ENCODE measurements around the gene INKA1. TPM values are rescaled to one million over a fixed set of nuclear protein-coding genes. Genes with fewer than 3 reads are reported as not detected.
A peak's percentile ranks its signal among the peaks of the same experiment; 100 is the strongest.
"Not testable (repeated sequence)": the region's sequence is repeated elsewhere in the genome, so short reads cannot be mapped to it uniquely, and the experiment has no call there.

The INKA1 gene
- polyA plus RNA-seq, 3 donors from 2014 or later: 1.2 TPM; not detected in 2

DNA sequence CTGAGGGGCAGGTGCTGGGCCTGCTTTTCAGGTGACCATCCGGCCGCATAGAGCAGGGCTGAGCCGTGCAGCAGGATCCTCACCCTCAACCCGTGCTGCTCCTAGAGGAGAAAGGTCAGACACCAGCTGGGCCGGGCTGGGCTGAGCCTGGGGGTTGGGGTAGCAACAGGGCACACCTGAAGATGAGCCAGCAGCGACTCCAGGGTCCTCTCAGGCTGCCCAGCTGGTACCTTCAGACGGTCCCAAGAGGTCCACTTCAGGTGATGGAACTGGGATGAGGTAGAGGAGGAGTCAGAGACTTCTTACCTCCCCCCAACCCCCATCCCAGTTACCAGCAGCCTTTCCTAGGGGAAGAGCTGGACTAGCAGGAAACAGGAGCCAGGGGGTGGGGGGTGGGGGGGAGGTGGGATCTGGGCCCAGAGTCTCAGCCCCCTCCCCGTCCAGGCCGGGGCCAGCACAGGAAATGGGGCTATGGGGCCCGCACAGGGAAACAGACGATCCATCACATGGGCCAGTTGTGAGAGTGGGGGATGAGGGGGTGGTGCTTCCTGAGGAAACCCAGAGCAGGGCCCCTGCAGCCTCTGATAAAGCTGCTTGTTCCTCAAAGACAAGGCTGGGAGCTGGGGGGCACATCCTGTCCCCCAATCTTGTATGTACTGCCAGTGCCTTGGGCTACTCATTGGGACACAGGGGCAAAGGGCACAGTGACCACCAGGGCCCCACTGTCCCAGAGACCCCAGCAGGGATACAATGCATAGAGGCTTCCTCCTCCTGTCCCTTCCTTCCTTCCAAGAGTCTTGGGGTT, 3.0 kb downstream of the INKA1 start:
- H3K4me1 Mint-ChIP-seq: peaks cover 20 to 21% of the 10 kb centered on the region in 2 donors
- DNase-seq: no peak
- peaks cover 0 to 20% (median 0%) of the 10 kb centered on the region in 3 donors for H3K36me3 Mint-ChIP-seq
- H3K27me3 Mint-ChIP-seq (ENCODE audit: low read depth in 3 of 3): peaks cover 5 to 9% (median 9%) of the 10 kb centered on the region in 3 donors
- H3K4me3 Mint-ChIP-seq: no peak overlapping the region
- H3K9me3 Mint-ChIP-seq: peaks cover 0 to 2% (median 0%) of the 10 kb centered on the region in 6 donors
- H3K27ac Mint-ChIP-seq: no peak overlapping the region

DNA sequence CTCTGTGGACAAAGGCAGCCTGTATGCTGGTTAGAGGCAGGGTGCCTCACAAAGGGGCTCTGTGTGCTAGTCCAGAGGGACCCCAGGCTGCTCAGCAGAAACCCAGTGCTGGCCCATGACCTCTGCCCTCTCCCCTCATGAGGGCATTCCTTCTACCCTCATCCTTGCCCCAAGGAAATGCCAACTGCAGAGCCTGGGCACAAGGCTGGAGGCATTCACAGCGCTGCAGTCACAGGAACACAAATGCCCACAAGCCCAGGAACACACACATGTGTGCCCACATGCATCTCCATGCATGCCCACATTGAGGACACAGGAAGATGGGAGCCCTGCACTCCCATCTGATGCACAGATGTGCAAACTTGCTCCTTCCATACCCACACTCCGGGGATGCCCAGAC, 3.8 kb downstream of the INKA1 start:
- Mint-ChIP-seq H3K27ac (no peak overlapping the region), H3K4me3 (no peak overlapping the region), H3K27me3 (ENCODE audit: low read depth in 3 of 3) (peaks cover 3 to 7% (median 5%) of the 10 kb centered on the region in 3 donors), H3K36me3 (peaks cover 0 to 26% (median 0%) of the 10 kb centered on the region in 3 donors), H3K9me3 (peaks cover 0 to 2% (median 0%) of the 10 kb centered on the region in 6 donors), H3K4me1 (peaks cover 20 to 26% of the 10 kb centered on the region in 2 donors)
- DNase-seq: no peak

DNA sequence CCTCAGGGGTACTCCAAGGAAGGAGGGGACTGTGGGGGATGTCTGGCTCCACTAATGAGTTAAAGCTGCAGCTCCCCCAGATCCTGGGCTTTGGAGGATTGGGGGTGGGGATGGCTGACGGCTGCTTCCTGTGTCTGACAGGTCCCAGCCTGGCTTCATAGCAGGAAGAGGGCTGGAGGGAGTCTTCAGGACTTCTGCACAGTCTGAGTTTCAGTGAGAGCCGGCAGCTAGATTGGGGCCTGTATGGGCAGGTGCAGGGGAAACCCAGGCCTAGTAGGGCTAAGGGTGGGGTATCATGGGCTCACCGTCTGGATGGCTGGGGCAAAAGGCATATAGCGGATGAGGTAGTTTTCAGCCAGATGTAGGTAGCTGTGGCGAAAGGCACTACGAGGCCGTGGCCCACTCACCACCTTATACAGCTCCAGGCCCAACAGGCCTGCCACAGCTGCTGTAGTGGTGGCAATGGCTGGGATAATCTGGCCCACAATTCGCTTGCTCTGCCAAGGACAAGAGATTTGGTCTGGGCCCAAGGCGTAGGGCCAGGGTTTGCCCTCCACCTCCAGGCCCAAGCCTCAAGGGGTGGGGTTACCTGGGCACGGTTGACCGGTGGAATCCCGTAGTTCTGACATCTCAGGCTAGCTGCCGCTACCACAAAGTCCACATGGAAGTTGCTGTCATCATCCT, 4.5 kb downstream of the INKA1 start:
- Mint-ChIP-seq H3K27ac (peak overlapping the region in 1 of 6 donors; percentile 8), H3K4me3 (no peak overlapping the region), H3K36me3 (peaks cover 0 to 26% (median 0%) of the 10 kb centered on the region in 3 donors), H3K9me3 (no peaks in the 10 kb centered on the region), H3K4me1 (peaks cover 22 to 29% of the 10 kb centered on the region in 2 donors), H3K27me3 (ENCODE audit: low read depth in 3 of 3) (peaks cover 3 to 4% (median 3%) of the 10 kb centered on the region in 3 donors)
- no peak for DNase-seq

DNA sequence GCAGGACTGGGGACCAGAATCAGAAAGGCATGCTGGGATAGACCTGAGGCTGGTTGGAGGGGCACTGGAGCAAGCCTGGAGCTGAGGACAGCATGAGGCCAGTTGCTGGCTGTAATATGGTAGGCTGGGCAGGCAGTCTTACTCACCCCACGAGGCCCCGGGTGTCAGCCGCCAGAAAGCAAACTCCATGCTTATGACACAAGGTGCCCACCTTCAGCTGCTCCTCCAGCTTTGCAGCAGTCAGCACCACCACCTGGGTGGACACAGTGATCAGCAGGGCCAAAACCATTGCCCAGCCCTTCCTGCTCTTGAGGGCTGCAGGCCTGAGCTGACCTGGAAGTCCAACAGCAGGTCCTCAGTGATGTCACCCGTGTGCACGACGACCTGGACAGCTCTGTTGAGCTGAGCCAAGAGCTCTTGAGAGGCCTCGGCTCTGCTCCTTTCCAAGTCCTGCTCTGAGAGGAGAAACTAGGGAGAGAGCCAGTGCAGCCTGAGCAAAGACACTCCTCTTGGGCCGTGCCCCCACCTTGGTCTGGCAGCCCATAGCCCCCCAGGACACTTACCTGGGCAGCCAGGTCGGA, 9.9 kb downstream of the INKA1 start:
- H3K27me3 Mint-ChIP-seq (ENCODE audit: low read depth in 3 of 3): peaks cover 0 to 1% (median 0%) of the 10 kb centered on the region in 3 donors
- no peak for DNase-seq
- peaks cover 31 to 32% of the 10 kb centered on the region in 2 donors for H3K4me1 Mint-ChIP-seq
- peaks cover 0 to 28% (median 0%) of the 10 kb centered on the region in 3 donors for H3K36me3 Mint-ChIP-seq
- H3K27ac Mint-ChIP-seq: peak overlapping the region; percentile 94 to 98 (median 96)
- H3K9me3 Mint-ChIP-seq: no peaks in the 10 kb centered on the region
- peak overlapping the region; percentile 96 to 99 (median 98) for H3K4me3 Mint-ChIP-seq

DNA sequence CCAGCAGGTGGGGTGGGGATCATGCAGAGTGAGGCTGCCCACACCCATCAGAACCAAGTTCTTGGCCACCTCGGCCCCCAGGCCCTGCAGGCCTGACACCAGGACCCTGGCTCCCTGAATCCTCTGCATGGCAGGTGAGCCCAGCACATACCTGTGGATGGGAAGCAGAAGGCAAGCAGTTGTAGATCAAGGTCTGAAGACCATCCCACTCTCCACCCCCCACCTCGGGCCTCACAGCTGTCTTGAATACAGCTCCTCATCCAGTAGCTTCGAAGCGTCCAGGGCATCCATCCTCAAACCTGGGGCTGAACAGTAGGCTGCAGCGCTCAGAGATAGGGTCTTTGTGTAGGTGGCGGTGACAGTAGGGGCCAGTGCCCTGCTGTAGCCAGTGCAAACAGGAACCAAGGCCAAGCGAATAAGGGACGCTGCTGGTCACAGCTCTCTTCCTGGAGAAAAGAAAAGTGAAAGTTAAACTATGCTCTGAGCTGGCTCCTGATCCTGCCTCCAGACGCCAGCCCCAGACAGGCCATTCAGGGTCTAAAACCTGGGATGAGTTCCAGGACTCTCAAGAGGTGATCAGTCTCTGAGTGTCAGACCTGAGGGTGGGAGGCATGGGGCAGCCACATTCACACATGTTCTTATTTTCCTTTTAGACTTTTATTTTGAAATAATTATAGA, 10.6 kb downstream of the INKA1 start, which contains the start of gene UBA7:
Gene UBA7 (minus strand): TSS at position 457 of the 678 bp plus-strand sequence. CDS start 166 bp downstream, at position 291.
- DNase-seq: peak; percentile 55 to 63 (median 59)
- Mint-ChIP-seq H3K27me3 (ENCODE audit: low read depth in 3 of 3) (peaks cover 0 to 1% (median 0%) of the 10 kb centered on the region in 3 donors), H3K36me3 (peaks cover 0 to 26% (median 0%) of the 10 kb centered on the region in 3 donors), H3K9me3 (no peaks in the 10 kb centered on the region), H3K27ac (peak within 1 kb of the TSS; percentile 94 to 98 (median 96)), H3K4me3 (peak within 1 kb of the TSS; percentile 96 to 99 (median 98)), H3K4me1 (peaks cover 31 to 32% of the 10 kb centered on the region in 2 donors)

DNA sequence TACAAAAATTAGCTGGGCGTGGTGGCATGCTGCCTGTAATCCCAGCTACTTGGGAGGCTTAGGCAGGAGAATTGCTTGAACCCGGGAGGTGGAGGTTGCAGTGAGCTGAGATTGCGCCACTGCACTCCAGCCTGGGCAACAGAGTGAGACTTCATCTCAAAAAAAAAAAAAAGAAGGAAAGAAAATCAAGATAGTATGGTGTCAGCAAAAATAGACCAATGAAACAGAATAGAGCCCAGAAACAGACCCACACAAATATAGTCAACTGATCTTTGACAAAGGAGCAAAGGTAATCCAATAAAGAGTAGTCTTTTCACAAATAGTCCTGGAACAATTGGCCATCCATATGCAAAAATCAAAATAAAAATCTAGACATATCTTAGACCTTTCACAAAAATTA, 20.1 kb downstream of the INKA1 start:
- H3K9me3 Mint-ChIP-seq; H3K27me3 Mint-ChIP-seq (ENCODE audit: low read depth in 3 of 3); DNase-seq; H3K36me3 Mint-ChIP-seq; H3K27ac Mint-ChIP-seq; H3K4me1 Mint-ChIP-seq; H3K4me3 Mint-ChIP-seq: not testable (repeated sequence)

DNA sequence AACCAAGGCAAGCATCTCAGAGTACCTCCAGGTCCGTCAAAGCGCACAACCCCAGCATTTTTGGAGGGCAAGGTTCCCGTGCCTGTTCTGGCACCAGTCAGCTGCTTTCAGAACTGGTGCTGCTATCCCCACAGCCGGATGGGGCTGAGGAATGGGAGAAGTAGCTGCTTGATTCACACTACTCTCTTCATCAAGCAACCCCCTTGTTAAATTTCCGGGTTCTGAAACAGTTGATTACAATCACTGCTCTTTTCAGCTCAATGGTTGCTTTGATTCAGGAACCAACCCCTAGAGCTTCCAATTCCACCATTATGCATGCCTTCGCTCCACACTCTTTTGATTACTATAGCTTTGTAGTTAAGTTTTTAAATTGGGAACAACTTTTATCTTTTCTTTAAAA, 23.0 kb downstream of the INKA1 start:
- Mint-ChIP-seq H3K4me1 (no peaks in the 10 kb centered on the region), H3K4me3 (no peak overlapping the region), H3K27me3 (ENCODE audit: low read depth in 3 of 3) (no peaks in the 10 kb centered on the region), H3K36me3 (no peaks in the 10 kb centered on the region), H3K27ac (no peak overlapping the region), H3K9me3 (no peaks in the 10 kb centered on the region)
- no peak for DNase-seq

DNA sequence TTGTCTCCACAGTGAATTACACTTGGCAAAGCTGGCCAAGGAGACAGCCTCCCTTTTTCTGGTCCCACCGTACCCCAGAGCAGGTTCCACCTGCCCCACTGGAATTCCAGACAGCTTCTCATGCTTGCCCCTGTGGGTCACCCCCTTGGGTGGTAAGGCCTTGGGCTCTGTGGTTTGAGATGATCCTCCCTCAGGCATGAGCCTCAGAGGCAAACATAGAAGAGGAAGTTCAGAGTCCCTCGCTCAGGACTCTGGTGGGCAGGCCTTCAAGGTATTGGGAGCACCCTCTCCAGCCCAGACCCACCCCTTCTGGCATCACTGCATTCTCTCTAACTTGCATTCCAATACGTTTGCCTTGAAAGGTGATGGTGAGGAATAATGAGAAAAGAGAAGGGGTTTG, 28.3 kb downstream of the INKA1 start:
- no peaks in the 10 kb centered on the region for H3K36me3 Mint-ChIP-seq
- H3K9me3 Mint-ChIP-seq: no peaks in the 10 kb centered on the region
- no peaks in the 10 kb centered on the region for H3K4me1 Mint-ChIP-seq
- peaks cover 0 to 1% (median 0%) of the 10 kb centered on the region in 3 donors for H3K27me3 Mint-ChIP-seq (ENCODE audit: low read depth in 3 of 3)
- no peak overlapping the region for H3K27ac Mint-ChIP-seq
- H3K4me3 Mint-ChIP-seq: no peak overlapping the region
- DNase-seq: no peak

DNA sequence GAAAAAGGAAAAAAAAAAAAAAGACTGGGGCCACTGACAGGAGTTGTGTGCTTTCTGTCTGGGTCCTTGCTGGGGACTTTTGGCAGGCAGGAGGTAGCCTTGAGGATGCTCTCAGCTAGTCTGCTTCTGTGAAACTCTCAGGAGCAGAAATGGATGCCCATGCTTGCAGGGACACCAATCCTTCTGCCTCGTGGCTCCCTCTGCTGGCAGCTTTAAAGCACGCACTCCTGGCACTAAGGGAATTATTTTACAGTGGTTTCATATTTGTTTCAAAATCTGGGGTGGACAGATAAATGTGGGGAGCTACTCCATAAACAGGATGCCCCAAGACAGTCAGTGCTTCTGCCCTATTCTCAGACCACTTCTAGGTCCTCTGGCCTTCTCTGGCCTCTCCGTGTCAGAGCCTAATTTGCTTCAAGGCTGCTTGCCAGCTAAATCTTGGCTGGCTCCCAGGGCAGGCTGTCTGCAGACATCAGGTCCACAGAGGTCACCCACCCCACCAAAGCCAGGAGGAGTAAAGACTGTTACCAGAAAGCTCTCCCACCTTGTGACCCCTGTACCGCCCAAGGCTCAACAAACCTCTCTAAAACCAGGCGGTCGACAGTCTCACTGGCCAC, 36.2 kb downstream of the INKA1 start:
- Mint-ChIP-seq H3K36me3 (no peaks in the 10 kb centered on the region), H3K4me1 (no peaks in the 10 kb centered on the region), H3K27me3 (ENCODE audit: low read depth in 3 of 3) (no peaks in the 10 kb centered on the region), H3K9me3 (no peaks in the 10 kb centered on the region), H3K4me3 (no peak overlapping the region), H3K27ac (peak overlapping the region in 1 of 6 donors; percentile 68)
- peak; percentile 68 to 75 (median 73) for DNase-seq

DNA sequence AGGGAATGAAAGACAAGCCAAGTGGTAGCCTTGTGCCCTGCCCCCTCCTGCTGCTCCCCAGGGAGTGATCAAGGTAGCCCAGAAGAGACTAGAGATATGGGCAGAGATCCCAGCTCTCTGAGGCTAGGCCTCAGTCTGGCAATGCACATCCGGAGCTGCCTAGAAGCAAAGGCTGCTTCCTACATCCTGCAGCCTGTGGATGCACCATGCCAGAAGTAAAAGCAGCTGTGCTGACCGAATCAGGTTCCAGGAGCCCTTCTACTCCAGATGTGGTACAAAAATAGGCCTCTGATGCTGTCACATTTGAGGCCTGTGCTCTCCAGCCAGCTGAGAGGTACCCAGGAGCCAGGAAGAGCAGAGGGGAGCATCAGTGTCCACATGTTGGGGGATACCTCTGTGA, 37.3 kb downstream of the INKA1 start:
- no peak overlapping the region for H3K4me3 Mint-ChIP-seq
- H3K27me3 Mint-ChIP-seq (ENCODE audit: low read depth in 3 of 3): no peaks in the 10 kb centered on the region
- H3K9me3 Mint-ChIP-seq: no peaks in the 10 kb centered on the region
- peaks cover 0 to under 1% (median 0%) of the 10 kb centered on the region in 3 donors for H3K36me3 Mint-ChIP-seq
- H3K4me1 Mint-ChIP-seq: no peaks in the 10 kb centered on the region
- DNase-seq: no peak
- H3K27ac Mint-ChIP-seq: no peak overlapping the region

DNA sequence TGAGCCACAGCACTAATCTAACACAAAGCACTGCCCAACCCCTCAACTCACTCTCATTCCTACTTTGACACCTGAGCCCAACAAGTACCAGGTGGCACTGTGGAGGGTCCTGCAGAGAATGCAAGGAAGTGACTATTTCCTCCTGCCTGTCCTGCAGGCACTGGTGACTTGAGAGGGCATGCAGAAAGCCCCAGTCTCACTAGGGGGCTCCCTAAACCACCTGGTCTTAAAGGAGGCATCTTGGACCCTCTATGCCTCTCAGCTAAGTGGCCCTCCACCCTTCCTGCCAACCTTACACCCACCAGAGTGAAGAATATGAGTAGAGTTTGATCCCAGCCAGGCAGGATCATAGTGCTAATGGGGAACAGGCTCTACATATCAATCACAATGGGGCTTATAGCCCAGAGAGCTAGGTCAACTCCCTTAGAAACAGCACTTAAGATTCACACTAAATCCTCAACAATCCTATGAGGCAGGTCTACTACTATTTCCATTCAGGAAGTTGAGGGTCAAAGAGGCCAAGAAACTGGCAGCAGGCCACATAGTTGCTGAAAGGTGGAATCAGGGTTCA, 38.1 kb downstream of the INKA1 start:
- Mint-ChIP-seq H3K36me3 (peaks cover 0 to 4% (median 0%) of the 10 kb centered on the region in 3 donors), H3K27ac (no peak overlapping the region), H3K4me3 (no peak overlapping the region), H3K4me1 (no peaks in the 10 kb centered on the region), H3K27me3 (ENCODE audit: low read depth in 3 of 3) (no peaks in the 10 kb centered on the region), H3K9me3 (no peaks in the 10 kb centered on the region)
- DNase-seq: no peak

DNA sequence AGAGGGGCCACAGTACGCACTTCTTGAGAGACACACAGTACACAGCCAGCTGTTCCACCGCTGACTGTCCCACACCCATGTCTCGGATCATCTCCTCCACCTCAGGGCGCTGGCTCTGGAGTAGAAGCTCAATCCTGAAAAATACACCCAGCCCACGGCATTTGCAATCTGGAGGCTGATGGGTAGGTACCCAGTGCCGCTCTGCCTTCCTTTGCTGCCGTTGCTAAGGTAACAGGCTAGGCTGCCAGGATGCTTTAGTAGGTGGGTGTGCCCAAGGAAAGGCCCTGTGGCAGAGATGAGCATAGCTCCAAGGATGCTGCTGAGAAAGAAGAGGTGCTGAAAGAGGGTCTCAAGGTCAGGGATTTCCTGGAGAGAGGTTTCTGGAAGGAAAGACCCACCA, 38.7 kb downstream of the INKA1 start:
- no peak overlapping the region for H3K4me3 Mint-ChIP-seq
- H3K9me3 Mint-ChIP-seq: no peaks in the 10 kb centered on the region
- no peak for DNase-seq
- H3K36me3 Mint-ChIP-seq: peaks cover 0 to 4% (median 0%) of the 10 kb centered on the region in 3 donors
- H3K27me3 Mint-ChIP-seq (ENCODE audit: low read depth in 3 of 3): no peaks in the 10 kb centered on the region
- no peaks in the 10 kb centered on the region for H3K4me1 Mint-ChIP-seq
- H3K27ac Mint-ChIP-seq: no peak overlapping the region
